ENCODE measurements around the gene NINJ2.

NINJ2 gene

GRCh38 chr12:531951-532585, 131.2 kb downstream of the NINJ2 start:
- no peak for DNase-seq (ENCODE audit: low read depth in 2 of 2)

DNA sequence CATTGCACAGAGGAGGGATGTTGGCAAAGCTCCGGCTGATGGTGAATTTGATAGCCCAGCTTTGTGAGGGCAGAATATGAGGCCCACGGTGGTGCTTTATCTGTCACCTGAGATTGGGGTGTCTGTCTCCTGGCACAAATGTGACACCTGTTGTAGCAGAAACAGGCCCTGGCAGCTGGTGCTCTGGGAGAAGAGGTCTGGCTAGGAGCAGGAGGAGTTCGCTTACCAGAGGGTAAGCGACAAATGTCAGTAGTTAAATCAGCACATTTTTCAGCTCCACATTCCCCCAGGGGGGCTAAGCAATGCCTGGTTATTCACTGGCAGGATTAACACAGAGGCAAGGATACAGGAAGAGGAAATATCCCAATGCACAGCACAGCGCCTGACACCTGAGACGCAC, 132.4 kb downstream of the NINJ2 start:
- DNase-seq (ENCODE audit: low read depth in 2 of 2): no peak

GRCh38 chr12:530308-530707, 132.9 kb downstream of the NINJ2 start:
- no peak for DNase-seq (ENCODE audit: low read depth in 2 of 2)

DNA sequence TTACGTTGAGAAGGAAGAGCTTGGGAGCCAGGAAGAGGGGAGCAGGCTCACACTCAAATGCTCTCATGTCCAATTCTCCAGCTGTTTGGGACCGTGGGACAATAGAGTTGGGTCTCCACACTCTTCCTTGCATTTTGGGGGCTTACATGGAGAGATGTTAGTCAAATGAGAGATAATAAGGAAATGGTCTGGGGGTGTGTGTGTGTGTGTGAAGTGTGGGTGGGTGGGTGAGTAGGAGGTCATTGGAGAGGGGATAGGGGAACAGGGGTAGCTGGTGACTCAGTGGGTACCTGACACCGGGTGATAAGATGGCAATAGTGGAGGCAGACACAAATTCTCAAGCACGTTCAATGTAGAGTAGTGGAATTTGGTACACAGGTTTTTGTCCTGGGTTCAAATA, 135.5 kb downstream of the NINJ2 start:
- DNase-seq (ENCODE audit: low read depth in 2 of 2): no peak

DNA sequence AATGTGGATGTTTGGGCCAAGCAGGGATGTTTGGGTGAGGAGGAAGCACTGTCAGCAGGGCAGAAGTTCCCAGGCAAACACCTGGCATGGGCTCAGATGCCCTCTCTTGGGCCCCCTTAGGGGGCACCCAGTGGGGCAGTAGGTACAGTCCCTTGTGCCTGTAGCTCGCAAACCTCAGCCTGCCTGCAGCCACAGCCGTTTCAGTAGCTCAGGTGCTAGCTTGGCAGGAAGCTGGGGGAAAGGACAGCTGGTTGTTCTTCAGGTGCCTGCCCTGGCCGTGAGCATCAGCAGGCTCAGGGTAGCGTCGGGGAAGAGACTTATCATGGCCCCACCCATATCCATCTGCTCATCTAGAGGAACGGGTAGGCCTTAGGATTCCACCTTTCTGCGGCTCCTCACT, 136.0 kb downstream of the NINJ2 start:
- DNase-seq (ENCODE audit: low read depth in 2 of 2): no peak

DNA sequence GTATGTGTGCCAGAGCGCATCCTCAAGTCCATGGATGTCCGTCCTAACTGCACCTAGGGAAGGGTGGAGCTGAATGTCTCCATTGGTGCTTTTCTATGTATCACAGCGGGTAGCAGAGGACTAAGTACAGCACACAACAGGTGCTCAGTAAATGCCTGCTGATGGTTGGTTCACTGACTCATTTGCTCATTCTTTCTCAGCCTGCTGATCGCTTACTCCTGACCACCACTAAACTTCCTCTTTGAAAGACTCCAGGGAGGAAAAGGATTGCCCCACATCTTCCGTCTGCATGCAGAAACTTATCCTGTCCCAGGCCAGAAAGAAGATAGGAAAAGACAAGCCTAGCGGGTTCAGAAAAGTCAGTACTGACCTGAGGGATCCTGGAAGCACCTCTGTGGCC, 137.2 kb downstream of the NINJ2 start:
- no peak for DNase-seq (ENCODE audit: low read depth in 2 of 2)

DNA sequence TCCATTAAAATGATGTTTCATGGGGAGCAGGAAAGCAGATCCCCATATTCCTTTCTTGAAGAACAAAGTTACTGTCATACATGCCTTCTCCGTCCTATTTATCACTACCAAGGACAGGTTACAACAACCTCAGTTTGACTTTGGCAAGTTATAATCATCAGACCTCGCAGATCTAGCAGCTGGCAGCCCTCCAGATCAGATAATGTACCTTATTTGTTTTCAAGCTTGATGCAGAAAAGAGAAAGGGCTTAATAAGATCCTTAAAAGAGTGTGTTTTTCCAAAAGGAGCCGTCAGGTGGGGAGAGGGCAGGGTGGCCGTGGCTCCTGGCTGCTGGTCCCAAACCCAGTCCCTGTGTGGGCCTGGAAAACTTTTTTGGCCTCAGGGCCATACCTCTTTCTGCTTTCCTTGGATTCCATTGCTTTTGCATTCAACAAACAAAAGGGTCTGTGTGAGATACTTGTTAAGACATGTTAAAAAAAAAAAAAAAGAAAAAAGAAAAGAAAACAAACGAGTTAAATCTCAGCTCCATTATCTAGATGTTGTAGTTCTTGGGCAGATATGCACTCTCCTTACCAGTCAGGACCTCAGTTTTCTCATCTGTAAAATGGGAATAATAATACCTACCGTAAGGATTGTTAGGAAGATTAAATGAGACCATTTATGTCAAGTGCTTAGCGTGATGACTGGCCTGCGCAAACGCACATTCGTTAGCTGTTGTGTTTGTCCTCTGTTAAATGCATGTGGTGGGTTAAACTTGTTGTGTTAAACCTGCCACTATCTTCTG, 138.9 kb downstream of the NINJ2 start:
- no peak for DNase-seq (ENCODE audit: low read depth in 2 of 2)

- no peak for DNase-seq (ENCODE audit: low read depth in 2 of 2)
These were observed 140.4 kb downstream of the NINJ2 start for GRCh38 chr12:522692-523378.

DNA sequence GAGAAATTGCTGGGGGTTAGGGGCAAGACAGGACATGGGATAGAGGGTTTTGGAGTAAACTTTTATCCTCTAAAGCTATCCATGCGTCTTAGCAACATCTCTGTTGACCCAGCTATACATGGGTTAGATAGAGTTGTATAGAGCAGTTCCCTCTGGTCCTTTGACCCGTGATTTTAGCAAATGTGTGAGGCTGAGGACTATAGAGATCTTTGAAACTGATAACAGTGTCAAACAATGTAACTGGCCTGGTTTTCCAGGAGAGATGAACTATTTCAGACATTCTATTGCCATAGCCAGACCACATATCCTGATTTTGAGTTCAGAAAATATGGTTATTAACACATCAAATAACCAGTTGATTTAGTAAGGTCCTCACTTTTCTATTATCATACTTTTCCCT, 143.1 kb downstream of the NINJ2 start:
- DNase-seq (ENCODE audit: low read depth in 2 of 2): no peak

- no peak for DNase-seq (ENCODE audit: low read depth in 2 of 2)
These were observed 145.7 kb downstream of the NINJ2 start for GRCh38 chr12:517538-517937.

Data from stimulated activated CD4-positive, alpha-beta T cell treated with anti-CD3 and anti-CD28 coated beads, Interleukin-4, amount 100 ng/mL, for 48 hours (primary cell).